GM19324 (cell line): ENCODE data around the gene SCLY.
"Not testable (repeated sequence)": the region's sequence is repeated elsewhere in the genome, so short reads cannot be mapped to it uniquely, and the experiment has no call there.

ENCODE experiments used
- ATAC-seq: cut with Tn5 transposase; IDR thresholded peaks from one replicate; pipeline ENCODE4 v1.9.1; 2021; ENCODE audit warnings: mild to moderate bottlenecking, moderate library complexity; ENCODE audit not compliant: unreplicated experiment, low FRiP score

SCLY gene

GRCh38 chr2:238060542-238061314 is at the start of gene SCLY:
SCLY (plus strand) TSS chr2:238061001; CDS start chr2:238061055, 54 bp downstream.
- ATAC-seq = peak; percentile 97

- no peak for ATAC-seq
Observed at GRCh38 chr2:238013806-238014205, 47.0 kb upstream of the SCLY start.

- ATAC-seq = no peak
Observed at GRCh38 chr2:238015705-238016104, 45.1 kb upstream of the SCLY start.

GRCh38 chr2:238016526-238016925 is 44.3 kb upstream of the SCLY start:
- ATAC-seq = no peak

- no peak for ATAC-seq
Observed at GRCh38 chr2:238019962-238020361, 40.8 kb upstream of the SCLY start.

- no peak for ATAC-seq
Observed at GRCh38 chr2:238020816-238021215, 40.0 kb upstream of the SCLY start.

GRCh38 chr2:238021327-238021726 is 39.5 kb upstream of the SCLY start:
- ATAC-seq = no peak

- ATAC-seq = no peak
Observed at GRCh38 chr2:238022594-238023157, 38.1 kb upstream of the SCLY start.

GRCh38 chr2:238023608-238024007 is 37.2 kb upstream of the SCLY start:
- no peak for ATAC-seq

- ATAC-seq = no peak
Observed at GRCh38 chr2:238024986-238025385, 35.8 kb upstream of the SCLY start.

GRCh38 chr2:238025741-238026360 is 35.0 kb upstream of the SCLY start:
- no peak for ATAC-seq

- ATAC-seq = no peak
Observed at GRCh38 chr2:238027058-238027457, 33.7 kb upstream of the SCLY start.

- ATAC-seq = no peak
Observed at GRCh38 chr2:238027591-238028415, 33.0 kb upstream of the SCLY start.

GRCh38 chr2:238029853-238030252 is 30.9 kb upstream of the SCLY start:
- ATAC-seq = no peak

- no peak for ATAC-seq
Observed at GRCh38 chr2:238030422-238031155, 30.2 kb upstream of the SCLY start.

GRCh38 chr2:238031751-238032150 is 29.1 kb upstream of the SCLY start:
- no peak for ATAC-seq

GRCh38 chr2:238032755-238033337 is 28.0 kb upstream of the SCLY start:
- no peak for ATAC-seq

- not testable (repeated sequence) for ATAC-seq
Observed at GRCh38 chr2:238033991-238034390, 26.8 kb upstream of the SCLY start.

- ATAC-seq = no peak
Observed at GRCh38 chr2:238038203-238038602, 22.6 kb upstream of the SCLY start.

- ATAC-seq = no peak
Observed at GRCh38 chr2:238039151-238039550, 21.6 kb upstream of the SCLY start.
